ENCODE results near the gene CDC37L1. TPM values are rescaled to one million over a fixed set of nuclear protein-coding genes. Genes with fewer than 3 reads are reported as not detected.

The CDC37L1 gene
- total RNA-seq, 4 donors from 2014 or later = 12.0 to 24.7 (median 19.8) TPM

- no peaks in the 10 kb centered on the region for H3K27me3 ChIP-seq
- no peak overlapping the region for H3K27ac ChIP-seq
- no peak for DNase-seq
- no peaks in the 10 kb centered on the region for H3K9me3 ChIP-seq
- H3K4me1 ChIP-seq = peaks cover 0 to 24% (median 7%) of the 10 kb centered on the region in 4 donors
- TF ChIP-seq CTCF (IDR thresholded peaks at IDR 0.05) = no peak
- TF ChIP-seq POLR2A (IDR thresholded peaks at IDR 0.05) = no peak
- no peaks in the 10 kb centered on the region for H3K36me3 ChIP-seq
- no peak overlapping the region for H3K4me3 ChIP-seq
Measured at GRCh38 chr9:4661165-4661564, 18.2 kb upstream of the CDC37L1 start.

- no peaks in the 10 kb centered on the region for H3K36me3 ChIP-seq
- no peaks in the 10 kb centered on the region for H3K9me3 ChIP-seq
- peak overlapping the region; percentile 85 to 89 (median 88) for H3K27ac ChIP-seq
- no peaks in the 10 kb centered on the region for H3K27me3 ChIP-seq
- TF ChIP-seq CTCF (IDR thresholded peaks at IDR 0.05) = no peak
- TF ChIP-seq POLR2A (IDR thresholded peaks at IDR 0.05) = no peak
- no peak for DNase-seq
- H3K4me3 ChIP-seq = peak overlapping the region; percentile 72 to 87 (median 78)
- H3K4me1 ChIP-seq = peaks cover 0 to 24% (median 8%) of the 10 kb centered on the region in 4 donors
Measured at GRCh38 chr9:4661611-4662010, 17.8 kb upstream of the CDC37L1 start.

GRCh38 chr9:4662108-4662988 lies 17.0 kb upstream of the CDC37L1 start, which contains the start of gene PLPP6:
Gene PLPP6, plus strand, starts transcription at chr9:4662294. Its CDS starts 82 bp downstream, at chr9:4662376.
- TF ChIP-seq CTCF (IDR thresholded peaks at IDR 0.05) (peak; percentile 15 to 79 (median 60)), POLR2A (IDR thresholded peaks at IDR 0.05) (peak; percentile 74 to 76)
- peak within 1 kb of the TSS; percentile 85 to 89 (median 88) for H3K27ac ChIP-seq
- H3K36me3 ChIP-seq = no peaks in the 10 kb centered on the region
- H3K27me3 ChIP-seq = no peaks in the 10 kb centered on the region
- H3K9me3 ChIP-seq = no peaks in the 10 kb centered on the region
- peak within 1 kb of the TSS; percentile 72 to 87 (median 78) for H3K4me3 ChIP-seq
- peaks cover 0 to 24% (median 8%) of the 10 kb centered on the region in 4 donors for H3K4me1 ChIP-seq
- peak; percentile 88 to 95 (median 90) for DNase-seq

- H3K4me3 ChIP-seq = peak overlapping the region; percentile 72 to 87 (median 78)
- no peaks in the 10 kb centered on the region for H3K9me3 ChIP-seq
- peak in 1 of 3 donors; percentile 52 for DNase-seq
- H3K27me3 ChIP-seq = no peaks in the 10 kb centered on the region
- TF ChIP-seq CTCF (IDR thresholded peaks at IDR 0.05) = no peak
- no peak for TF ChIP-seq POLR2A (IDR thresholded peaks at IDR 0.05)
- H3K4me1 ChIP-seq = peaks cover 0 to 24% (median 8%) of the 10 kb centered on the region in 4 donors
- peak overlapping the region; percentile 85 to 89 (median 88) for H3K27ac ChIP-seq
- no peaks in the 10 kb centered on the region for H3K36me3 ChIP-seq
Measured at GRCh38 chr9:4662989-4663792, 16.2 kb upstream of the CDC37L1 start.

- peak overlapping the region in 2 of 4 donors; percentile 56 to 77 for H3K4me3 ChIP-seq
- H3K9me3 ChIP-seq = no peaks in the 10 kb centered on the region
- DNase-seq = no peak
- no peak for TF ChIP-seq POLR2A (IDR thresholded peaks at IDR 0.05)
- TF ChIP-seq CTCF (IDR thresholded peaks at IDR 0.05) = no peak
- peak overlapping the region; percentile 19 to 89 (median 69) for H3K27ac ChIP-seq
- H3K27me3 ChIP-seq = no peaks in the 10 kb centered on the region
- no peaks in the 10 kb centered on the region for H3K36me3 ChIP-seq
- H3K4me1 ChIP-seq = peaks cover 0 to 24% (median 8%) of the 10 kb centered on the region in 4 donors
Measured at GRCh38 chr9:4663956-4664355, 15.4 kb upstream of the CDC37L1 start.
